Stimulated activated CD4-positive, alpha-beta T cell treated with anti-CD3 and anti-CD28 coated beads, Interleukin-4, amount 100 ng/mL, for 4 hours (primary cell): ENCODE measurements around the gene DOCK4.

ENCODE experiments used
- DNase-seq, 2 experiments: peaks; one replicate each; pipeline ENCODE4 v3.0.0-alpha.2; 2020

DOCK4 gene

GRCh38 chr7:112073530-112073929 is 132.7 kb downstream of the DOCK4 start:
- DNase-seq = no peak

DNA sequence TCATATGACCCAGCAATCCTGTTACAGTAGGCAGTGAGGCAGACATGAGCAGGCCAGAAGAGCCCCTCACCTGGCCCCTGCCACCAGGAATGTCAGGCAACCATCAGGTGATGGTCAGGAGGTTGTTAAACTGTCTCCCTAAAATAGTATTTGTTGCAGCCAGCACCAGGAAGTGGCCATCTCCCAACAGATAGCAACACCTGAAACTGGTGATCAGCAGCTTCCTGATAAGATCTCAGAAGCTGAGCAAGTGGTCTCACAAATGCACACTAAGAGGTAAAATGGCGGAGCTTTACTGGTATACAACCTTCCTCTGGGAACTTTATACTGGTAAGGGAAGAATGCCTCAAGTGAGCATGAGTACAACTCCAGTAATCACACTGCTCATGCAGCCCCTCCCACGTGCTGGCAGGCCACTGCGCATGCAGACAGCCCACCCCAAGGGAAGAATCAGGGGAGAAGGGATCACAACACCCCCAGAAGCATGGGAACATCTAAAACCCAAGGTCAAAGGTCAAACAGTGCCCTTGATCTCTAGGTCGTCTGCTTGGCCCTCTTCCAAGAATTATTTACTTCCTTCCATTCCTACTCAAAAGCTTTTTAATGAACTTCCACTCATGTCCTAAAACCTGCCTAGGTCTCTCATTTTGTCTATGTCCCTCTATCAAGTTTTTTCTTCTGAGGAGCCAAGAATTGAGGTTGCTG is 133.5 kb downstream of the DOCK4 start:
- no peak for DNase-seq

DNA sequence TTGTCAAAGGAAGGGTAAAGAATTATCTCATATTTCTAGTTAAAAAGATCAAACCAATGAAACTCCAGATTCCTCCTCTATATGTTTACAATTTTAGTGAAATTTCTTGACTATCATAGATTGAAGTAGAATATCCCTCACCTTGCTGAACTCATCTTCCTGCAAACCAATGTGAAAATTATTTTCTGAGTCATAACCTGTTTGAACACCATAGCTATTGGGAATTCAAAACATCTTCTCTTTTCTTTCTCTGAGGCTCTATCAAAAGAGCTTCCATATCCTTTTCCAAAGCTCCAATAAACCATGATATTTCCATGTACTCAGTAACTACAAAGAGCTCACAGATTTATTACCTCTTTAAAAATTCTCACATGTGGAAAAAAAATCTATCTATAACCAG is 134.3 kb downstream of the DOCK4 start:
- DNase-seq = no peak

DNA sequence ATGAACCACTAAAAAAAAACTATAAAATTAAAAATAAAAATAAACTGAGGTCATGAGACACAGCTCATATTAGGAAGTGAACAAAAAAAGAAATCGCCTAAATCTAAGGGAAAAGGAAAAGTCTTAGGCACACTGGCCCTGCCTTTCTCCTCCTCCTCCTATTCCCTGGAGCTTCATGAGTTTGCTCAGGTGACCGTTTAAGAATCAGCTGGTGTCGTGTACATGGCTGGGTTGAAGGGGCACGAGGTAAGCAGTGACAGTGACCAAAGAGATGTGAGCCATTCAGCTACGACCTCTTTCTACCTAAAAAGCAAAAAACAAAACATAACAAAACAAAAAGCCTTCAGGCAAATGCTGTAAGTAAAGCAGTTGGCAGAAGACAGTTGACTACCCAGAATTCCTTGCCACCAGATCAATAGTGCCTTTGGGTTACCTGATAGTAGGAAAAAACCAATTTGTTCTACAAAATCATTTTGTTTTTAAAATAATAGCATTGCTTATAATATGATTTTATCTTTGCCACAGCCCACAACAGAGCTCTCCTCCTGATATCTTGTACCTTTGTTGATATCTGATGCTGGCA is 135.4 kb downstream of the DOCK4 start:
- DNase-seq = no peak

DNA sequence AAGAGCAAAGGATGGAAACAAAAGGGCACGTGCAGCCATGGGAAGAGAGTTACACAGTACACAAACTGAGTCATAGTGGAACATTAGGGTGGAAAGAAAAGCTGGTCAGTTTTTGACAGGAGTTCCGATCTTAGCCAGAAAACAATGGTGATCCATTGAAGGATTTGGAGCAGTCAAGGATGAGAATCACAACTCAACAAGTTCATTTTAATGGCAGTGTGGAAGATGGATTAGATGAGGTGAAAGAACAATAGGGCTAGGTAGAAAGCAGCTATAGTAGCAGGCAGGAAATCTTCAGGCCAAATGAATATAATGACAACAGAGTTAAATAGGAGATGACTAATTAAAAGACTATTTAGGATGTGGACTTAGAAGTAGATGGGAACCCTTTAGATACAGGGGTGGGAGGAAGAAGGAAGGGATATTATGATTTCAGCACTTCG is 136.3 kb downstream of the DOCK4 start:
- no peak for DNase-seq

GRCh38 chr7:112068967-112069366 is 137.2 kb downstream of the DOCK4 start:
- no peak for DNase-seq

- no peak for DNase-seq
These were observed 138.3 kb downstream of the DOCK4 start for GRCh38 chr7:112067632-112068540.

DNA sequence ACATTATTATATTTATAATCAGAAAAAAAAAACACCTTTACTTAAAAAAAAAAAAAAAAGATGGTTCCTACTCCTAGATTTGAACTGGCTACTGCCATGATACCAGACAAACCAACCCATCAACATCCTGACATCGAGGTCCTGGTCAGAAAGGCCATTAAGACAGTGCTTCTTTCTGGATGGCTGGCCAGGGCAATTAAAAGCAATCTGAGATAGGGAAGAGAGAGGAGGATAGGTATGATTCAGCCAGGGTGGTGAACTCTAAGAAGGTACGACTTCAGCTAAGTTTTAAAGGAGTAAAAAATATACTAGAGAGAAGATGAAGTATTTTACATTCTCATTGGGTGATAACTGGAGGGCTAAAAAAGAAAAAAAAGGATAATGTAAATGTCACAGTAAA is 139.0 kb downstream of the DOCK4 start:
- DNase-seq = no peak

GRCh38 chr7:112065758-112066157 is 140.4 kb downstream of the DOCK4 start:
- no peak for DNase-seq

- DNase-seq = no peak
These were observed 141.4 kb downstream of the DOCK4 start for GRCh38 chr7:112064627-112065385.

- no peak for DNase-seq
These were observed 142.2 kb downstream of the DOCK4 start for GRCh38 chr7:112063974-112064373.

DNA sequence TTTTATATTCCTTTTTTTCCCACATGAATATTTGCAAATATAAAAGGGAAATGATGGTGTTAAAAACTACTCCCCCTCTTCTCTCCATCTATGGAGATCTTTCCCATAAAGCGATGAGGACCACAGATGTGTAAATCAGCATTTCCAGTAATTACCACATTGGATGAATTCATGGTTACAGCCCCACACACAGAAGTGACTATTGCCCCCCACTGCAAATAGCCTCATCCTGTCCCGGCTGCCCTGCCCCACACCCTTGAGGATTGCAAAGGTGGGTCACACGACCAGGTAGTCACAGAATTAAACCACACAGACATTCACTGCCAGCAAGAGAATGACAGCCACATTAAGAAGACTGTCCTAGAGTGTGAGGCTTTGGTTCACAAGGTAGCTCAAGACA is 145.1 kb downstream of the DOCK4 start:
- no peak for DNase-seq

DNA sequence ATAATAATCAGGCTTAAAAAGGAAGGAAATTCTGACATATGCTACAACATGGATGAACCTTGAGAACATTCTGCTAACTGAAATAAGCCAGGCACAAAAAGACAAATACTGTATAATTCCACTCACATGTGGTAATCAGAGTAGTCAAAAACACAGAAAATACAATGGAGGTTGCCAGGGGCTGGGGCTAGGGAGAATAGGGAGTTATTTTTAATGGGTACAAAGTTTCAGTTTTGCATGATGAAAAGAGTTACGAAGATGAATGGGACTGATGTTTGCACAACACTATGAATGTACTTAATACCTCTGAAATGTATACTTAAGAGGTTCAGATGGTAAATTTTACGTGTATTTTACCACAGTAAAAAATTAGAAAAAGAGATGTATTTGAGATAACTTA is 145.6 kb downstream of the DOCK4 start:
- DNase-seq = no peak

- no peak for DNase-seq
These were observed 146.5 kb downstream of the DOCK4 start for GRCh38 chr7:112059675-112060074.

DNA sequence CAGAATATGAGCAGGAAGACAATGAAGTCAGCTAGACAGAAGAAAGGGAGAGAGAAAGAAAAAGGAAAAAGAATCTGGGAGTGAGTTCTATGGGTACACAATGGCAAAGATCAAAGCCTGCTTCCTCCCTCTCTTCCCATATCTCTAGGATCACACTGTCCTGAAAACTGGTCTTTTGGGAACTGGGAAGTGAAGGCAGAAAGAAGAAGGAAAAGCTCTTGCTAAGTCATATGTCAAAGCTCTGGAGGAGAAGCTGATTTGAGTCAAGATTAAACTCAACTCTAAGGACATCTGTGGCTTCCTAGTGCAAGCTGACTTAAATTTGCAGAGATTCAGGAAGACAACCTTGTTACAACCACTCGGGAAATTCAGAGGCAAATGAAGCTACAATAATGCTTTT is 147.5 kb downstream of the DOCK4 start:
- DNase-seq = no peak

DNA sequence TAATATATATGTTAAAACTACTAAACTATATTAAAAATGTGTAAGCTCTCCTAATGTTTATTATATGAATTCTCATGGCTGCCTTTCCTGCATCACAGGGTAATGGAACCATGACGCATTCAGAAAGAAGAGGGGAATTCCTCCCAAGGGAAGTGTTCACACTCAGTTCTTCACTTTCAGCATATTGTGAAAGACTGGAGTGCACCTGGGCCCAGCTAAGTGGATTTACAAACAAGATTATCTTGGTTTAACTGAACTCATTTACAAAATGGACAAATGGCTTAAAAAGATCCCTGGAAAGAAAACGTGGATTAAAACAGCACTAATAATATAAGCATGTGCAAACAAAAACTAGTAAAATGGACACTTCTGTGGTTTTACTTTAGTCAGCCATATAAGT is 149.8 kb downstream of the DOCK4 start:
- no peak for DNase-seq

DNA sequence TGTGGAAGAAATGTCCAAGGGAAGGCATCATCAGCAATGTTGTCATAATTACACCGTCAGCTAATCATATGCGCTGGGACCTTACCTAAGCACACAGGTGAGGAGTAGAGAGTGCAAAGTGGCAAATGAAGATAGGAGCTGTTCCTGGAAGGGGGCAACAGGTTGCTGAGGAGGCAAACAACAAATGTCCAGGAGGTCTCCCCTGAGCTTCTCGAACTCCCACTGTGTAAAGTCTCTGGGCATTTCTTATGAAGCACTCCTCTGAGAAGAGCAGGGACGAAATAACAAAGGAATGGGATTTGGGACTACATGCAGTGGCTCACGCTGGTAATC is 152.5 kb downstream of the DOCK4 start:
- no peak for DNase-seq

DNA sequence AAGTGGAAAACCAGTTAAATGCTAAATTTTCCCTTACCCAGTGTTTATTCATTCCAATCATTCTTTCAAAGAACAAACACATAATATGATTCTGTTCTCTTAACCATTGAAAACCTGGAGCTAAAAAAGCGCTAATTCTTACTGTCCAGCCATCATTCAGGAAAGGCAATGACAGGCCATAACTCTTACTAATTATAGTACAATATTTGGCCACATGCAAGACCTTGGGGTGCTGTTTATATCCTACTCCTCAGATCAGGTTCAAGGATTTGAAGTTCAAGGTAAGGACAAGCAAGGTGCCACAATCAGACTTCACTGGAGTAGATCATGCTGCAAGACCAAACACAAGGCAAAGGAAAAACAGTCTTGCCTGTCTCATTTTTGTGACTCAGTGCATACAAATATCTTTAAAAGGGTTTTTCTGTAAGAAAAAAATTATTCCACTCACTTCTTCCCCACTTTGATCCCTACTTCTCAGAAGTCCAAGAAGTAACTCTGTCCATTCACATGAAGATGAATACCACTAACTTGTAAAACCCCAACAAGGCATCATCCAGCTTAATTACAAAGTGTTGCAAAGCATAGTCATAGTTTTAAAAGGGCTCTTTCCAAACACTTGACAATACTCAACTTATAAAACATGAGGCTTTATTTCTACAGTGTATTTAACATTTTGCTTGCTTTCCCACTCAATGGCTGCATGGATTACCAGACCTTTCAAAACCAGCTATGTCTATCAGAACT is 153.0 kb downstream of the DOCK4 start:
- DNase-seq = no peak

DNA sequence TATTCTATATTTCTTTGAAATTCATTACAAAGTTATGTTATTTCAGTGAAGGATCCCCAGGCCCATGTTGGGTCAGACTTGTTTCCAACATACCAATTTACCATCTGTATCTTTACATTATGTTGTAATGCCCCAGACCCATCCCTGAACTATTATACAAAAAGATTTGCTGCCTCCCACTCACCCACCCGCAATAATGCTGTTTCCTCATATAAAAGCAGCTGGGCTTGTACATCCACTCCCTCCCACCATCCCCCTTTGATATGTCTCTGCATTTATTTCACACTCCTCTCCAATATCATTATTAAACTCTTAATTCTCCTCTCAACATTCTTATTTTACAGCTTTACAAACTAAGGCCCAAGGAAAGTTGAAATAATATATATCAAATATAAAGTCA is 153.7 kb downstream of the DOCK4 start:
- no peak for DNase-seq

GRCh38 chr7:112050250-112050881 is 155.8 kb downstream of the DOCK4 start:
- DNase-seq = no peak

GRCh38 chr7:112049555-112050249 is 156.5 kb downstream of the DOCK4 start:
- no peak for DNase-seq
